Endothelial cell of umbilical vein (primary cell): ENCODE results near the gene NR6A1. TPM values are rescaled to one million over a fixed set of nuclear protein-coding genes. Genes with fewer than 3 reads are reported as not detected.

Source experiments
- BruUV-seq: library from RNA; stranded (reverse); fragments of 400-500 nt; replicated peaks from 2 replicates; lab custom pipeline; 2021; lab: Mats Ljungman, UMichigan
- CTCF ChIA-PET: fragments of 300-600, 350-600 bp; sonication (Branson Sonifier 250); formaldehyde crosslinking; loops from one replicate; lab custom pipeline; 2021; ENCODE audit warnings: antibody characterized with exemption, inconsistent platforms; lab: Charles Lee
- POLR2A ChIA-PET: fragments of 300-600, 350-600 bp; sonication (Branson Sonifier 250); formaldehyde crosslinking; loops from one replicate; lab custom pipeline; 2021; ENCODE audit warnings: antibody characterized with exemption, inconsistent platforms; lab: Charles Lee
- DNase-seq: peaks from one replicate; pipeline ENCODE4 v3.0.0-alpha.2; 2011; ENCODE audit warnings: low read depth, low spot score
- FAIRE-seq: peaks from 2 replicates; lab custom pipeline; 2011; peaks lifted over from hg19 to GRCh38; lab: Jason Lieb, UNC
- H2AFZ ChIP-seq: 2 replicates; pipeline ENCODE4 v1.6.0; 2012; ENCODE audit warnings: low read depth, low read length, control low read depth, inconsistent platforms
- H3K27ac ChIP-seq: 2 replicates; pipeline ENCODE4 v1.5.1; 2011; ENCODE audit warnings: low read depth, mild to moderate bottlenecking, control low read depth, low read length, moderate library complexity; ENCODE audit not compliant: insufficient read depth
- H3K27me3 ChIP-seq, 2 experiments: 2 replicates each; pipeline versions ENCODE4 v1.6.0 to v1.6.1; 2011; ENCODE audit warnings: low read length in 2 of 2, mixed read lengths in 1 of 2; ENCODE audit not compliant: control insufficient read depth in 2 of 2, insufficient read depth in 2 of 2
- H3K36me3 ChIP-seq, 2 experiments: 2 replicates in 1 of 2; 3 replicates in 1 of 2; pipeline ENCODE4 v1.5.1; 2011; ENCODE audit warnings: low read length in 2 of 2, mild to moderate bottlenecking in 1 of 2, moderate library complexity in 1 of 2; ENCODE audit not compliant: control insufficient read depth in 2 of 2, insufficient read depth in 2 of 2; ENCODE audit errors: extremely low read depth in 1 of 2
- H3K4me1 ChIP-seq: 3 replicates; pipeline ENCODE4 v1.5.1; 2011; ENCODE audit warnings: mild to moderate bottlenecking, low read length; ENCODE audit not compliant: control insufficient read depth, insufficient read depth; ENCODE audit errors: extremely low read depth
- H3K4me2 ChIP-seq: 2 replicates; pipeline ENCODE4 v1.6.1; 2011; ENCODE audit warnings: low read length, control low read depth, mixed read lengths; ENCODE audit not compliant: insufficient read depth
- H3K4me3 ChIP-seq, 3 experiments: fragments of 200-600 bp in 1 of 3; sonication (generic), shearing (Covaris generic) in 1 of 3; replicated peaks in 1 of 3; 2 replicates each; pipeline ENCODE4 v1.5.1; 2011 to 2016; ENCODE audit warnings: control low read depth in 3 of 3, low read length in 3 of 3, mild to moderate bottlenecking in 2 of 3, inconsistent platforms in 1 of 3, low read depth in 1 of 3, moderate library complexity in 1 of 3; ENCODE audit not compliant: insufficient read depth in 1 of 3
- H3K79me2 ChIP-seq: 2 replicates; pipeline ENCODE4 v1.6.0; 2012; ENCODE audit warnings: low read length, inconsistent platforms; ENCODE audit not compliant: control insufficient read depth, insufficient read depth
- H3K9ac ChIP-seq: replicated peaks from 2 replicates; pipeline ENCODE3; 2011; ENCODE audit warnings: low read length, control low read depth; ENCODE audit not compliant: insufficient read depth; ENCODE audit errors: extremely low read depth
- H3K9me1 ChIP-seq: replicated peaks from 3 replicates; pipeline ENCODE4 v1.6.0; 2011; ENCODE audit warnings: mild to moderate bottlenecking, low read length; ENCODE audit not compliant: control insufficient read depth, insufficient read depth; ENCODE audit errors: extremely low read depth
- H3K9me3 ChIP-seq: replicated peaks from 2 replicates; pipeline ENCODE4 v1.5.1; 2012; ENCODE audit warnings: low read length, inconsistent platforms; ENCODE audit not compliant: control insufficient read depth, insufficient read depth
- H4K20me1 ChIP-seq: replicated peaks from 2 replicates; pipeline ENCODE3; 2011; ENCODE audit warnings: mild to moderate bottlenecking, low read length; ENCODE audit not compliant: control insufficient read depth, insufficient read depth; ENCODE audit errors: extremely low read depth
- JUN ChIP-seq: IDR thresholded peaks from 2 replicates; pipeline ENCODE4 v1.6.1; 2011; ENCODE audit warnings: borderline replicate concordance, low read depth; ENCODE audit not compliant: insufficient read length, insufficient read depth
- POLR2A ChIP-seq: IDR thresholded peaks from 2 replicates; pipeline ENCODE4 v1.6.1; 2012; ENCODE audit warnings: low read depth, mild to moderate bottlenecking, control low read depth, low read length
- dilution Hi-C: fragments of 300-500 bp; cut with MboI; formaldehyde crosslinking; loops from one replicate; pipeline ENCODE4 v1.15.0; 2019; ENCODE audit warnings: low sequenced_read_pairs; ENCODE audit not compliant: extremely low pct_ligation_motif_present
- intact Hi-C: fragments of 100-400 bp; cut with micrococcal nuclease; formaldehyde crosslinking; loops from one replicate; pipeline ENCODE4 v1.10.0; 2022
- polyA plus RNA-seq, 4 experiments: library from polyadenylated mRNA; depleted of rRNA in 3 of 4; stranded (reverse) in 3 of 4; unstranded in 1 of 4; fragments of >200 nt; gene quantifications; 2 replicates each; pipeline versions ENCODE4 v1.2.1 to v1.2.3, GENCODE V29; 2011 to 2012; ENCODE audit warnings: missing spikeins in 1 of 4
- total RNA-seq: library from RNA; stranded (reverse); gene quantifications from 2 replicates; pipeline ENCODE4 v1.2.3, GENCODE V29; 2021
- TF ChIP-seq, protein P1 (sequence below), 2 donors: IDR thresholded peaks; 1 replicate in 1 of 2; 2 replicates in 1 of 2; pipeline ENCODE4 v1.5.1; 2011; ENCODE audit warnings: low read length in 2 of 2, mild to moderate bottlenecking in 2 of 2, moderate library complexity in 2 of 2, control low read depth in 1 of 2, inconsistent platforms in 1 of 2, low read depth in 1 of 2; ENCODE audit not compliant: insufficient read depth in 1 of 2; ENCODE audit errors: extremely low read depth in 1 of 2
- TF ChIP-seq, protein P2 (sequence below): IDR thresholded peaks from 2 replicates; pipeline ENCODE4 v1.6.1; 2011; ENCODE audit not compliant: insufficient read depth, insufficient read length

The NR6A1 gene
- total and polyA plus RNA-seq, 2 donors (not counting 3 experiments of a cell fraction or from before 2014, with no cell fraction given) = 0.17 to 1.2 TPM

DNA sequence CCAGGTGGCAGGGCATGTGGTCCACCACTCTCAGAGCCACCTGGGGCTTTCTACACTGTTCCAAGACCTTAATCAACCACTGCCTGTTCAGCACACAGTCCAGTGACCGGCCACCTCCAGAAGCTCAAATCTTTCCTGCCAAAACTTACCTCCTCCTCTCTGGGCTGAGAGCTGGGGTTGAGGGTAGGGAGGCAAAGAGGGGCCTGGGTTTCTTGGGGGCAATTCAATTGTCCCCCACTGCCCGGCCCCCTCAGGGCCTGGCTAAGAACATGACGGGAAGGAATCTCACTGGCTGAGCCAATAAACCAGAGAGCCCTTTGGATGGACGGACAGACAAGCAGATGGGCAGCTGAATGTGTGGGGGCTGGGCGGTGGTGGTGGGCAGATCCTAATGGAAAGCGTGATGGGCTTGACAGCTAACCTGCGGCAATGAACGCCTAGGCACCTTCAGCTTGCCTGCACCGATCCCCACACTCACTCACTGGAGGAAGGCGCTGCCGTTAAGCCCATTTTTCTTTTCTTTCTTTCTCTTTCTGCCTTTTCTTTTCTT, 269.3 kb downstream of the NR6A1 start:
- CTCF ChIA-PET = no interaction called here
- H3K36me3 ChIP-seq = no peaks in the 10 kb centered on the region
- BruUV-seq = no TSS peak
- H3K4me3 ChIP-seq = no peak overlapping the region
- TF ChIP-seq POLR2A (no peak), JUN (no peak)
- TF ChIP-seq, protein P1, sequence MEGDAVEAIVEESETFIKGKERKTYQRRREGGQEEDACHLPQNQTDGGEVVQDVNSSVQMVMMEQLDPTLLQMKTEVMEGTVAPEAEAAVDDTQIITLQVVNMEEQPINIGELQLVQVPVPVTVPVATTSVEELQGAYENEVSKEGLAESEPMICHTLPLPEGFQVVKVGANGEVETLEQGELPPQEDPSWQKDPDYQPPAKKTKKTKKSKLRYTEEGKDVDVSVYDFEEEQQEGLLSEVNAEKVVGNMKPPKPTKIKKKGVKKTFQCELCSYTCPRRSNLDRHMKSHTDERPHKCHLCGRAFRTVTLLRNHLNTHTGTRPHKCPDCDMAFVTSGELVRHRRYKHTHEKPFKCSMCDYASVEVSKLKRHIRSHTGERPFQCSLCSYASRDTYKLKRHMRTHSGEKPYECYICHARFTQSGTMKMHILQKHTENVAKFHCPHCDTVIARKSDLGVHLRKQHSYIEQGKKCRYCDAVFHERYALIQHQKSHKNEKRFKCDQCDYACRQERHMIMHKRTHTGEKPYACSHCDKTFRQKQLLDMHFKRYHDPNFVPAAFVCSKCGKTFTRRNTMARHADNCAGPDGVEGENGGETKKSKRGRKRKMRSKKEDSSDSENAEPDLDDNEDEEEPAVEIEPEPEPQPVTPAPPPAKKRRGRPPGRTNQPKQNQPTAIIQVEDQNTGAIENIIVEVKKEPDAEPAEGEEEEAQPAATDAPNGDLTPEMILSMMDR (IDR thresholded peaks at IDR 0.05; ENCODE audit: extremely low read depth in 1 of 2, insufficient read depth in 1 of 2, low read depth in 1 of 2, low read length in 2 of 2) = no peak
- TF ChIP-seq, protein P2, sequence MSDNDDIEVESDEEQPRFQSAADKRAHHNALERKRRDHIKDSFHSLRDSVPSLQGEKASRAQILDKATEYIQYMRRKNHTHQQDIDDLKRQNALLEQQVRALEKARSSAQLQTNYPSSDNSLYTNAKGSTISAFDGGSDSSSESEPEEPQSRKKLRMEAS = no peak
- no peaks in the 10 kb centered on the region for H3K79me2 ChIP-seq
- H3K4me2 ChIP-seq = no peak overlapping the region
- no peaks in the 10 kb centered on the region for H4K20me1 ChIP-seq
- intact Hi-C loops (no loop called here), dilution Hi-C loops (no loop called here)
- no peak overlapping the region for H3K9ac ChIP-seq
- FAIRE-seq = peak; percentile 8
- H3K27ac ChIP-seq = no peak overlapping the region
- H3K9me3 ChIP-seq = no peaks in the 10 kb centered on the region
- H3K27me3 ChIP-seq = peaks cover 41 to 50% of the 10 kb centered on the region in 2 experiments
- no peak for DNase-seq
- H2AFZ ChIP-seq = no peak overlapping the region
- no peaks in the 10 kb centered on the region for H3K9me1 ChIP-seq
- POLR2A ChIA-PET = no interaction called here
- no peaks in the 10 kb centered on the region for H3K4me1 ChIP-seq
